ENCODE results near the gene MIOX.
"Not testable (repeated sequence)": the region's sequence is repeated elsewhere in the genome, so short reads cannot be mapped to it uniquely, and the experiment has no call there.

The MIOX gene

DNA sequence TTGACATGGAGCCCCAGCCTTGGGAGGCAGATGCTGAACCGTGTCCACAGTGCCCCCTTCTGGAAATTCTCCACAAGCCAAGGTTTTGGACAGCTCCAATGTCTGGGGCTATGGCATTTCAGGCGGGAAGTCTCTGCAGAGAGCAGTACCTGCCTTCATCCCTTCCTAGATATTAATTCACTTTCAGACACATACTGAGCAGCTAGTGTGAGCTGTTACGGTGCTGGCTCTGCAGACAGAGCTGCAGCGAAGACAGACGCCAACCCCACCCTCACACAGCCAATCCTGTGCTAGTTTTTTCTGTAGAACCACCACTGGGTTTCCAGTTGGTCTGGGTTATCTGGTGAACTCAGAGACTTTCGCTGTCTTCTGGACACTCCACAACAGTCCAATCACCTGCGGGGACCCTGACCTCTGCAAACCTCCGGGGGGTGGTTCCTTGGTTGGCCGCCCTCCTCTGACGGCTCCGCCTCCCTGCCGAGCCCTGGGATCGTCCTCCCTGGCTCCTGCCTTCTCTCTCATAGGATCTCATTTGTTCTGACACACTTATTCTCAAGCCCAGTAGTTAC, 11.7 kb downstream of the MIOX start:
- DNase-seq = peak; percentile 83

DNA sequence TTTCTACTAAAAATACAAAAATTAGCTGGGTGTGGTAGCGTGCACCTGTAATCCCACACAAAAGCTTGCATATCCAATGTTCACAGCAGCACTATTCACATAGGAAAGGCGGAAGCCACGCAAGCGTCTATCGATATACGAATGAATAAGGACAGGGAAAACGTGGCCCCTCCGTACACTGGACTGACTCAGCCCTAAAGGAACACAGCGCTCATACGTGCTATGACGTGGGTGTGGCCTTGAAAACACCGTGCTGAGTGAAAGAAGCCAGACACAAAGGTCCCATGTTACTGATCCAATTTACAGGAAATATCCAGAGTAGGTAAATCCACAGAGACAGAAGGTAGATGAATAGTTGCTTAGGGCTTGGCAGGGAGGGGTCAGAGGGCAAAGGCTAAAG, 13.8 kb downstream of the MIOX start:
- no peak for DNase-seq

DNA sequence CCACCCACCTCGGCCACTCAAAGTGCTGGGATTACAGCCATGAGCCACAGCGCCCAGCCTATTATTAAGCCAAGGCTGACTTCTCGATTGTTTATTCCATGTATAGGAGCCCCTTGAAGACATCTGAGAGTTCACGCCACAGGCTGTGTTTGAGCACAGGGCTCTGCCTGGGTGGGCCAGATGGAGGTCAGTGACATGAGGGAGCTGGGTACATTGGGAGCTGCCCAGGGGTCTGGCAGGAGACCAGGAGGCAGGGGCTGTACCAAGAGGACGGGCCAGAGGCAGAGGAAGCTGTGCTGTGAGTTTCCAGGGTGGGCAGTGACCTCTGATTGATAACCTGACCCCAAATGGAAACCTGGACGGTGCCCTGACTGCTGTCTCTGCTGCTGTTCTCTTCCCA, 15.4 kb downstream of the MIOX start:
- DNase-seq = no peak

DNA sequence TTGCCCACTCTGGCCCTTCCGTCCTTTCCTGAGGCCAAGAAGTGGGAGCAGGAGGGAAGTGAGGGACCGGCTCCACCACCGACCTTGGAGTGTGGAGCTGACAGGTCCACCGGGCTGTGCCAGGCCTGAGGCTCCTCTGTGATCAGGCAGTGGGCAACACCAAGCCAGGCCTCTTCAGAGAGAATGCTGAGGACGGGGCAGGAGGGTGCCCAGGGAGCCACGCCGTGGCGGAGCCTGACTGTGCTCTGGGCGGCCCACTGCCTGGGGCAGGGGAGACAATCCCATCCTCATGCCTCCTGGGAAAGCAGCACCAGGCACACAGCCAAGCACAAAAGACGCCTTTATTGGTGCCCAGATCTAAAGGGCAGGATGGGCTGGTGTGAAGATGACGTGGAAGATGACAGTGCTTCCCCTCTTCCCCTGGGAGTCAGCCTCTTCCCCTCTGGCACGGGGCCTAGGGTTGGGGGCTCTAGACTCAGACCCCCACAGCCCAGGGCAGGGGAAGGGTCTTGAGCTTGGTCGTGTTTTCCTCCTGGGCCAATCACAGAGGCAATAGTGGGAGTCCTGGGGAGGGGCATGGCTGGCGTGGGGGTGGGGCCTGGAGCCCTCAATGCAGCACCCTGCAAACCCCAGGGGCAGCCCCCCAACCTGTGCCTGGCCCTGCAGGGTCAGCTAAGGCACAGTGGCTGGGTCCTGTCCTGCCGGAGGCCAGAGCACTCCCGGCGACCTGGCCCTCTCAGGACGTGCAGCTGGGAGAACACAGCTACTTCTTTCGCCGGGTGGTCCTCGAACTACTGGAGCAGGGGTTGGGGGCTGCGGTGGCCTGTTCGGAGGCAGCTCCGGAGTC, 16.2 kb downstream of the MIOX start:
- DNase-seq = peak; percentile 47

DNA sequence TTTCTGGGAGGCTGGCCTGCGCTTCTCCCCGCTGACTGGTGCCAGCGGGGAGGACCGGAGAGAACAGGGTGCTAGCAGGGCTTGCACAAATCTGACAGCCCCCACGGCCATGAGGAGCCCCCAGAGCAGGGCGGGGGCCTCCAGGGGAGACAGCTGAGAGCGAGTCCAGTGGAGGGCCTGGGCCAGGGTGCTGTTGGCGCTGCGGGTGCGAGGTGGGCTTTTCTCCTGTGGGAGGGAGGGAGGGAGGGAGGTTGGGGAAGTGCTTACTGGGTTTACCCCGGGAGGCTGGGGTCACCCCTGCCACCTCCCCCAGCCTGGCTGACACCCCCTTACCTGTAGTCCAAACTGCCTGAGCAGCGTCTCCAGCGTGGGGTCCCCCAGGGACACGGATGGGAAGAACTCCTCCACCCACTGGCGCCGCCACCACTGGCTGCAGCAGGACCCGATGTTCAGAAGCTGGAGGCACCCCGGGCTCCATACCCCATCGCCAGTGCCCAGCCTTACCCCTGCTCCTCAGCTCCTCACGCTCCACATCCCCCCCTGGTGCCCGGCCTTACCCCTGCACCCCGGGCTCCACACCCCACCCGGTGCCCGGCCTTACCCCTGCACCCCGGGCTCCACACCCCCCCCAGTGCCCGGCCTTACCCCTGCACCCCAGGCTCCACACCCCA, 17.0 kb downstream of the MIOX start:
- no peak for DNase-seq

DNA sequence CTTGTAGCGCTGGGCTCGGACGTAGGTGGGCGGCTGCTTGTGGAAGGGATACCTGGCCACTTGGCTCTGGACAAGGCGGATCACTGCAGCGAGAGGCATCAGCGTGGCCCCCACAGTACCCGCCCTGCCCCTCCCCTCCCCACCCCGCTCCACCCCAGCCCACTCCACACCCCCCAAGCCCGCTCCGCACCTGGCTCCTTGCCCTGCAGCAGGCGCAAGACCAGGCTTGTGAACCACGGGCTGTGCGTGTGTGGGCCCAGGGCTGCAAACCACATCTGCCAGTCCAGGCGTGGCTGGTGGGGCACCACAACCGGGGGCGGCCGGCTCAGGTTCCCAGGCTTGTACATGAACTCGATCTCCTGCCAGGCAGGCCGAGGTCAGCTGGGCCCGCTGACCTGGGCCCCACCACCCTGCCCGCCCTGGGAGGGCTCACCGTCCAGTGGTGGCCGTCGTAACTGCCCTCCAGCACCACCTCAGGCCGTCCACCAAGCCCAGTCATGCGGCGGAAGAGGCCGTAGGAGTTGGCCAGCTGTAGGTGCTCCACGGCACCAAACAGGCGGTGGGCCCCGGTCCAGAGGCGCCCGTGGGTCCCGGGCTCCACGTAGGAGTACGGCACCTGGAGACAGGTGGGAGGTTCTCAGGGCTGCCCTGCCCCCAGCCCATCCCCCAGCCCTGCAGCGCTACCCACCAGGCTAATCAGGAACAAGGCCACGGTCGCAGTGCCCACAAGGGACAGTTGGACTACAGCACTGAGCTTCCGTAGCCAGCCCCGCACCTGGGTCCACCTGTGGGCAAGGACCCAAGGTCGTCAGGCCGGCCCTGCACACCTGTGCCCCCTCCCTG, 17.9 kb downstream of the MIOX start:
- peak; percentile 46 for DNase-seq

DNA sequence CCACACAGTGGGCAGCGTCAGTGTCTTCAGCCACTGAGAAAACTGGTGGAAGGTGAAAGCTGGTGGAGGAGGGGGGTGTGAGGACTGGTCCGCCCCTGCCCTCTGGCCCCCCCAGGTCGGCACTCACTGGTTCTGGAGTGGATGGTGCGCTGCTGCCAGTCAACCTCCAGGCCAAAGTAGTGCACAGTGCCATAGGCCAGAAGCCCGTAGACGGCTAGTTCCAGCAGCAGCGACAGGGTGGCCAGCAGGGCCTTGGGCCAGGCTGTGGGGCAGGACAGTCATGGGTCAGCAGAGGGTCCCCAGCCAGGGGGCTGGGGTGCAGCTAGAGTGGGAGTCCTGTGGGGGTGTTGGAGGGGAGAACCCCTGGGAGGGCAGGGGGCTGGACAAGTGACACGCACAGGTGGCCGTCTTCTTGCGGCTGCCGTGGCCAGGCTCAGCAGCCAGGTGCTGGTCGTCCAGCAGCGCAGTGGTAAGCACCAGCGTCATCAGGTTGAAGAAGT, 18.7 kb downstream of the MIOX start:
- peak; percentile 48 for DNase-seq

DNA sequence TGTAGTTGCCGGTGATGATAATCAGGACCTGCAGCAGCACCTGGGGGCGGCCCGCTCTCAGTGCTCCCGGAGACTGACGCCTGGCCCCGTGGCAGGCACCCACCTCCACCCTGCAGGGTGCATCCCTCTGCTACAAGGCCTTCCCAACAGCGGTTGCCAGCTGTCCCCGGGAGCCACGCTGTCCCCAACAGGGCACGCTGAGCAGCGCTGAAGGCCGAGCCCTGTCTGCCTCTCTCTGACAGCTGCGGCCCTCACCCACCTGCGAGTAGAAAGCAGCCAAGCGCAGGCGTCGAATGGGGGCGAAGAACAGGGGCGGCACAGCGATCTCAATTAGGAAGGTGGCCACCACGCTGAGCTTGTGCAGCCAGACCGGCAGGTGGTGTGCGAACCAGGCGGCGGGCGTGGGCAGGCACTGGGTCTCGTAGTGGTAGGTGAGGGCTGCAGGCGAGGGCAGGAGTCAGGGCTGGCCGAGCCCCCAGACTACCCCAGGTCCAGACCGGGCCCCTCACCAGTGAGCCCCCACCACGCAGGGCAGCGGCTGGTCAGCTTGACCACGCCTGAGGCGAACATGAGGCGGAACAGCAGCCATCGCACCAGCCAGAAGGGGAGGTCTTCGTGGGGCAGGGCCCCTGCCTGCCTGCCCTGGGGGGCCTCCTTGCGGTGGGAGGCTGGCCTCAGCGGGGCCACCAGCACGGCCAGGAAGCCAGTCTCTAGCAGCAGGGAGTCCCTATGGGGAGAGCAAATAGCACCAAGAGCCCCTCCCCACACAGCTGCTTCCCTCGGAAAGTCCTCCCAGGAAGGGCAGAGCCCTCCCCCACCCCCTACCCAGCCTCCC, 19.3 kb downstream of the MIOX start:
- peak; percentile 52 for DNase-seq

DNA sequence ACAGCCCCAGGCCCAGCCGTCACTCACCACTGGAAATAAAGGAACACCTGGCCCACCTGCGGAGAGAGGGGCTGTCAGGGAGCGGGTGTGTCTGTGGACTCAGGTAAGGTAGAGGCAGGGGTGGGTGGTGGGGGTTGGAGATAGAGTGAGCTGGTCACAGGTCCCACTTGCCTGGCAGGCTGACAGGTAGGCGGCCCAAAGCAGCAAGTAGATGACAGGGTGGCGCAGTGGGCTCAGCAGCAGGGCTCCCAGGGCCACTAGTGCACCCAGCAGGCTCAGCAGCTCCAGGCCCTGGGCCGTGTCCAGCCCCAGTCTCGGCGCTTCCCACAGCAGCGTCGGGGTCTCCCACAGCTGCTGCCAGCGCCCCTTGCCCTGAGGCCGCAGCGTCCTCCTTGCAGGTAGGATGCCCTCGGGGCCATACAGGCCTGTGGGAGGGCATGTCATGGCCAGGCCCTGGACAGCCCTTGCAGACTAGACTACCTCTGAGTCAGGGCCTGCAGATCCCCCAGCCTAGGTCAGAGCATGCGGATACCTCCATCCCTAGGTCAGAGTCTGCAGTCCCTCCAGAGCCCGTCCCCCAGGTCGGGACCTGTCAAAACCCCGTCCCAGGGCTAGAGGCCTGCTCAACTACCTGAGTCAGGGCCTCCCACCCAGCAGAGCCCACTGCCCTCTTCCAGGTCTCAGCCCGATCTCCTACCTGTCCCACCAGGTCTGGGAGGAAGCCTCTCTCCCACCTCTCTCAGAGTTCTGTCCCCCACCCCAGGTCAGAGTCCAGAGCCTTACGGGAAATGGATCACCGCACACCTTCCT, 20.2 kb downstream of the MIOX start:
- DNase-seq = peak; percentile 70

DNA sequence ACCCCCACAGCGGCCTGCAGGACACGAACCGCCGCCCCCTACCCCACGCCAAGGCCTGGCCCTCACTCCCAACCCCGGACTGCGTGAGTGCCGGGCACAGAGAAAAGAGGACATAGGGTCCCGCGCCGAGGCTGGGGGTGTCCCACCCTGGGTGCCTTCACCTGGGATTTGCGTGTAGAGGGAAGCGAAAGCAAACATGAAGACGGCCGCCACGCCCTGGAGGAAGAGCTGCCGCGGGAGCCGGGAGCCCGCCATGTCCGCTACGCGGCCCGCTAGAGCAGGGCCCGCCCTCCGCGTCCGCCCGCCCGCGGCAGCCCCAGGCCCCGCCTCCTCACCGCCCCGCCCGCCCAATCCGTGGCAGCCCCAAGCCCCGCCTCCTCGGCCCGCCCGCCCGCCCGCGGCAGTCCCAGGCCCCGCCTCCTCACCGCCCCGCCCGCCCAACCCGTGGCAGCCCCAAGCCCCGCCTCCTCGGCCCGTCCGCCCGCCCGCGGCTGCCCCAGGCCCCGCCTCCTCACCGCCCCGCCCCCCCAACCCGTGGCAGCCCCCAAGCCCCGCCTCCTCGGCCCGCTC, 20.8 kb downstream of the MIOX start, which contains the start of gene LMF2:
Gene LMF2 (minus strand): TSS at position 282 of the 570 bp plus-strand sequence. CDS start 27 bp downstream, at position 255.
- DNase-seq = no peak

DNA sequence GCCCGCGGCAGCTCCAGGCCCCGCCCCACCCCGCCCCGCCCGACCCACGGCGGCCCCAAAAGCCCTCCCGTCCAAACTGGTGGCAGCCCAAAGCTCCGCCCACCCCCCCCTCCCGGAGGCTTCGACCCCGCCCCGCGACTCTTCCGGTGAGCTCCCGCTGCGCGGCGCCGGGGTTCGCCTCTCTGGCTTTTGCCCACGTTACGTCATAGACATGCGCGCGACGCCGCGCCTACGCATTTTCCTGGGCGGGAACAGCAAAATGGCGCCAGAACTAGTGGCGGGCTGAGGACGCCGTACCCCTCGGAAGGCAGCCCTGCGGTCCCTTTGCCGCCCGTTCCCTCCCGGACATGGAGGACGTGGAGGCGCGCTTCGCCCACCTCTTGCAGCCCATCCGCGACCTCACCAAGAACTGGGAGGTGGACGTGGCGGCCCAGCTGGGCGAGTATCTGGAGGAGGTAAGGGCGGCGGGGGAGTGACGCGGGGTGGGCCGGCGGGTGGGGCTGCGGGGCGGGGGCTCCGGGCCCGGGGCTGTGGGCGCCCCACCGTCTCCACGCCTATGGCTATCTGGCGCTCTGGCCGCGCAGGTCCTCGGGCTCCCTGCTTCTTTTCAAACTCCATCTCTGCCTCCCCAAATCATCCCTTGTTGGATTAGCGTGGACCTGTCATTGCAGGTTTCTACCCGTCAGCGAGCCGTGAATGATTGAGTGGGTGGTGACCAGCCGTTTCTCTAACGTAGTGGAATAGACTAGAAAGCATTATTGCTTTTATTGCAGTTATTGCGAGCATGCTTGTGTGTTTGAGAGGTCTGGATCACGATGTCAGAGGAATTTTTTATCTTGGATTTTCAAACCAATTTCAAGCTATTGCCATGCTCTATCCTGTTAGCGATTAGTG, 21.6 kb downstream of the MIOX start, which contains the start of gene NCAPH2:
Gene NCAPH2 (plus strand): TSS at position 234 of the 894 bp plus-strand sequence. CDS start 114 bp downstream, at position 348.
- DNase-seq = peak; percentile 98

DNA sequence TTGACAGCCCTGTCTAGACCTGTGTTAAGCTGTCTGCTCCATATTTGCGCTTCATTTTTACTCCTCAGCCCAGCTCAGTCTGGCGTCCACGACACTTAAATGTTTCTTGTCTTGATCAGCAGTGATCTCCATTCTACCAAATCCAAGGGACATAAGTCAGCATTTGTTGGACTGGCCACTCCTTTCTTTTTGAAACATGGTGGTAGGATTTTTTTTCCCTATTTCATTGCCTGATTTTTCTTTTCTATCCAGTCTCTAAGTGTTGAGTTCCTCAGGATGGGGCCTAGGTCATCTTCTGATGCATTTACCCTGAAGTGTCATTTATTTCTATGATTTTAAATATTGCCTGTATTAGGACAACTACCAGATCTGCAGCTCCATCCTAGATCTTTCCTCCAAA, 22.2 kb downstream of the MIOX start:
- DNase-seq = no peak

DNA sequence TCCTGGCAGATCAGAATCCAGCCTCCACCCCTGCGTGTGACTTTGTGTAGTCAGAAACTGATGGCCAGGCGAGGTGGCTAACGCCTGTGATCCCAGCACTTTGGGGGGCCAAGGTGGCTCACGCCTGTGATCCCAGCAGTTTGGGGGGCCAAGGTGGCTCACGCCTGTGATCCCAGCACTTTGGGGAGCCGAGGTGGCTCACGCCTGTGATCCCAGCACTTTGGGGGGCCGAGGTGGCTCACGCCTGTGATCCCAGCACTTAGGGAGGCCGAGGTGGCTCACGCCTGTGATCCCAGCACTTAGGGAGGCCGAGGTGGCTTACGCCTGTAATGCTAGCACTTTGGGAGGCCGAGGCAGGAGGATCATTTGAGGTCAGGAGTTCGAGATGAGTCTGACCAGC, 26.5 kb downstream of the MIOX start:
- no peak for DNase-seq

DNA sequence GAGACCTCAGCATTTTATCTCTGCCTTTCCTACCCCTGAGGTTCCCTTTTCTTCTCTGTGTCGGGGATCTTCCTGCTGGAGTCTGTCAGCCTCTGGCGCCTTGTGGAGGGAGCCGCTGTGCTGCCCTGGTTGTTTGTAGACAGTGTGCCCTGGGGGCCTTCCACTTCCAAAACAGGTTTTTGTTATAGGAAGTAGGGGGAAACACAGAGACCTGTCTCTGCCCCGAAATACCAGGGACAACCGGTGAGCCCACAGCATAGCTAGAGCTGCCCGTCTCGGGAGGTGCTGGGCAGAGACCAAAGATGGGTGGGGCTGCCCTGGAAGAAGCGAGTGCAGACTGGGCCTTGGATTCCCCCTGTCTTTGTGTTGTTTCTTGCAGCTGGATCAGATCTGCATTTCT, 29.4 kb downstream of the MIOX start:
- peak; percentile 57 for DNase-seq

DNA sequence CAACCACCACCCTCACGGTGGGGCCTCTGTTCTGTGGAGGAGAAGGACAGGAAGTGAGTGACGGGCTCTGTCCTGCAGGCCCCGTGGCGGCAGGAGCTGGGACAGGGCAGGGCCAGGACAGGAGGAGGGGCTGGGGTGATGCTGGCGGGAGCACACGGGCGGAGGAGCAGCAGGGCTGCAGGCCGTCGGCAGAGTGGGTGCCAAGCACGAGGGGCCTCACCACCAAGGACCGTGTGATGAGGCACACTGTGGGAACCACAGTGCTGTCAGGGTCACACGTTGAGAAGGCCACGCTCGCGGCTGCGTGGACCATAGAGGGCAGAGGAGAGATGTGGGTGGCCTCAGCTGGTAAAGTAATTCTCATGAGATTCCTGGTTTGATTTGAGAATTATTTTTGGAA, 30.2 kb downstream of the MIOX start:
- DNase-seq = no peak

DNA sequence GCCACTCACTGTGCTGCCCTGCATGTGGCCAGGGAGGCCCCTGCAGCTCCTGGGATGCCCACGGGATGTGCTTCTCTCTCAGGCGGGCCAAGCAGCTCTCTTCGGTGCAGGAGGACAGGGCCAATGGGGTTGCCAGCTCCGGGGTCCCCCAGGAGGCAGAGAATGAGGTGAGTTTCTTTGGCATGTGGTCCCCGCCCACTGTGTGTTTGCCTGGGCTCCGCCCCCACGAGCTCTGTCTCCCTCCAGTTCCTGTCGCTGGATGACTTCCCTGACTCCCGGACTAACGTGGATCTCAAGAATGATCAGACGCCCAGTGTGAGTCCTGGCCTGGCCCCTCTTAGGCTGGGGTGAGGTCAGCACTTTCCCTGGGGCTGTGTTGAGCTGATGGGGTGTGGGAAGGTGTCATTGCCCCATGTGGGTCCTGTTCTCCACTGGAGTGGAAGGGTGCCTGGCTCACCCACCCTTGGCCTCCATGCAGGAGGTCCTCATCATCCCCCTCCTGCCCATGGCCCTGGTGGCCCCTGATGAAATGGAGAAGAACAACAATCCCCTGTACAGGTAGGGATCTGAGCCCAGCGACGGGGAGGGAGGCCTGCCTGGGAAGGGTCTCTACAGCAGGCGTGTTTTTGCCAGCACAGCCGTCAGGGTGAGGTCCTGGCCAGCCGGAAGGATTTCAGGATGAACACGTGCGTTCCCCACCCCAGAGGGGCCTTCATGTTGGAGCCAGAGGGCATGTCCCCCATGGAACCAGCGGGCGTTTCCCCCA, 31.0 kb downstream of the MIOX start:
- peak; percentile 47 for DNase-seq

DNA sequence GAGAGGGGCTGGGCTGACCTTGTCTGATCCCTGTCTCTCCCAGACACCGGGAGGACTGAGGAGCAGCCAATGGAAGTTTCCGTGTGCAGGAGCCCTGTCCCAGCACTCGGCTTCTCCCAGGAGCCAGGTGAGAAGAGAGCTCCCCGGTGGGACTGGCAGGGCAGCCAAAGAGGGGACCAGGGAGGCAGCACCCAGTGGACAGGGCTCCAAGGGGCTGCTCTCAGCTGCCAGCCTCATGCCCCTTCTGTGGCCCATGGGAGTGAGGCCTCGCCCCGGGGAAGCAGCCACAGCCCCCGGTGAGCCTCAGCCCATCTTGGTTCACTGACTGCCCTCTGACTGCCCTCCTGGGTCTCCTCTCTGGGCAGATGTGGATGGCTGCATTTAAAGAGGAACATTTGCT, 31.9 kb downstream of the MIOX start:
- DNase-seq = no peak

DNA sequence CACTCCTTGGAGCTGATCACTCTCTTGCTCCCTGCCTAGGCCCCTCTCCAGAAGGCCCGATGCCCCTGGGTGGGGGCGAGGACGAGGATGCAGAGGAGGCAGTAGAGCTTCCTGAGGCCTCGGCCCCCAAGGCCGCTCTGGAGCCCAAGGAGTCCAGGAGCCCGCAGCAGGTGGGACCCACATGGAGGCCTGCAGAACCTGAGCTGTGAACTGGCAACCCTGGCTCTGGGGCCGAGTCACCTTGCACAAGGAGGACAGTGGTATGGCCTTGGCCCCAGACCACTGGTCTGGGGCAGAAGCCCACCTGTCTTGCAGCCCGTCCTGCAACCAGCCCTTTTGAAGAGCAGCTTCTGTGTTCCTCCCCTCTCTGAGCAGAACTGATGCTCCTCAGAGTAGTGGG, 32.5 kb downstream of the MIOX start:
- DNase-seq = no peak

DNA sequence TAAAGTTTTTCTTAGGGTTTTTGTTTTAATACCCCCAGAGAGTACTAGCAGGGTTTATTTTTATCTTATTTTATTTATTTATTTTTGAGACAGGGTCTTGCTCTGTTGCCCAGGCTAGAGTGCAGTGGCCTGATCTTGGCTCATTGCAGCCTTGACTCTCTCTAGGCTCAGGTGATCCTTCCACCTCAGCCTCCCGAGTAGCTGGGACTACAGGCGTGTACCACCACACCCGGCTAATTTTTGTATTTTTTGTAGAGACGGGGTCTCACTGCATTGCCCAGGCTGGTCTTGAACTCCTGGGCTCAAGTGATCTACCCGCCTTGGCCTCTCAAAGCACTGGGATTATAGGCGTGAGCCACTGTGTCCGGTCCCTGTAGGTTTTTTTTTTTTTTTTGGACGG, 33.5 kb downstream of the MIOX start:
- DNase-seq = not testable (repeated sequence)

Measured in islet precursor cell (in vitro differentiated cells).